ENCODE results near the gene CIDEC.

CIDEC gene

GRCh38 chr3:9843715-9844438 is 36.2 kb downstream of the CIDEC start, which contains the start of gene RPUSD3:
TSS of gene RPUSD3 (minus strand) at chr3:9844008. CDS start at chr3:9843990, 18 bp downstream.
- peak; percentile 80 for DNase-seq

- DNase-seq: no peak
Measured at GRCh38 chr3:9841015-9841414, 39.0 kb downstream of the CIDEC start.

DNA sequence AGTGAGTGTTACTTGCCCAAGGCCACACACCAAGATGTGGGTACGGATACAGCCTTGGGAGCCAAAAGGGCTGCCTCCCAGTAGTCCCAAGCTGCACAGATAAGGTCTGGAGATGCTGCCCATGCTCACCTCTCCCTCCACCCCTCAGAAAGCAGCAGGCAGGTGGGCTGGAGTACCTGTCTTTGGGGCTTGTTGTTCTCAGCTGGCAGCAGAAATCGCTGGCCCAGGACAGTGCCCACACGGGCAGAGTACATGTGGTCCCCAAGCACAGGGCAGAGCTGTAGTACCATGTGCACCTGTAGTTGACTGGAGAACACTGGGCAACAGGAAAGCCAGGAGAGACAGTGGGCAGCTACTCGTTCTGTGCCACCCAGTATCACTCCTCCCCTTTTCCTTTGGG is 41.2 kb downstream of the CIDEC start:
- DNase-seq: no peak

DNA sequence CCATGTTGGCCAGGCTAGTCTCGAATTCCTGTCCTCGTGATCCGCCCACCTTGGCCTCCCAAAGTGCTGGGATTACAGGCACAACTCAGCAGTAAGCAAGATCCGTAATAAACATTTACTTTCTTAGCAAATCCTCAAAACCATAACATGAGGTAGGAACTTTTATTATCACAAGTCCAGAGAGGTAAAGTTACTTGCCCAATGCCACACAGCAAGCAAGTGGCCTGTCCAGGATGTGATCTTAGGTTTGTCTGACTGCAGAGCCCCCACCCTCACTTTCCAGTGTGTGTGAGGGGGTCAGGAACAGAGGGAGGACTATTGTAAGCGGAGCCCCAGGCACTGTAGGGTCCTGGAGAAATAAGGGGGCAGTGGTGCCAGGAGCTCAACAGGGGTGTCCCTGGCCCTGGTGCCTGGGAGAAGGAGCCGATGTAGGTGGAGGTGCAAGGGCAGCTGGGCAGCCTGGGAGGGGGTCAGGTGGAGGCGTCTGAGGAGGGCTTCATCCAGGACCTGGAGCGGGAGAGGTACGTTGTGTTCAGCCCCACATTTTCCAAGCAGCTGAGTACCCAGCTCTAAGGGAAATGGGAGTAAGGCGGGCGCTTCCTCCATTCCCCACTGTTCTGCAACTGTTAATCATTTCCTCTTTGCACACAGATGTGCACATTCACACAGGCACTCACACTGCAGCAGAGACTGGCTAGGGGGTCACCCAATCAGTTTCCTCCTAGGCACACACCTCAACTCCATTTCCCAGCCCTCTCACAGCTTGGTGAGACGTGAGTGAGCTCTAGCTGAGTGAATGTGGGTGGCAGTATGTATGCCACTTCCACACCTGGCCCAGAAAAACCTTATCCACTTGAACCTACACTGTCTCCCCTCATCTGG is 42.1 kb downstream of the CIDEC start:
- no peak for DNase-seq

DNA sequence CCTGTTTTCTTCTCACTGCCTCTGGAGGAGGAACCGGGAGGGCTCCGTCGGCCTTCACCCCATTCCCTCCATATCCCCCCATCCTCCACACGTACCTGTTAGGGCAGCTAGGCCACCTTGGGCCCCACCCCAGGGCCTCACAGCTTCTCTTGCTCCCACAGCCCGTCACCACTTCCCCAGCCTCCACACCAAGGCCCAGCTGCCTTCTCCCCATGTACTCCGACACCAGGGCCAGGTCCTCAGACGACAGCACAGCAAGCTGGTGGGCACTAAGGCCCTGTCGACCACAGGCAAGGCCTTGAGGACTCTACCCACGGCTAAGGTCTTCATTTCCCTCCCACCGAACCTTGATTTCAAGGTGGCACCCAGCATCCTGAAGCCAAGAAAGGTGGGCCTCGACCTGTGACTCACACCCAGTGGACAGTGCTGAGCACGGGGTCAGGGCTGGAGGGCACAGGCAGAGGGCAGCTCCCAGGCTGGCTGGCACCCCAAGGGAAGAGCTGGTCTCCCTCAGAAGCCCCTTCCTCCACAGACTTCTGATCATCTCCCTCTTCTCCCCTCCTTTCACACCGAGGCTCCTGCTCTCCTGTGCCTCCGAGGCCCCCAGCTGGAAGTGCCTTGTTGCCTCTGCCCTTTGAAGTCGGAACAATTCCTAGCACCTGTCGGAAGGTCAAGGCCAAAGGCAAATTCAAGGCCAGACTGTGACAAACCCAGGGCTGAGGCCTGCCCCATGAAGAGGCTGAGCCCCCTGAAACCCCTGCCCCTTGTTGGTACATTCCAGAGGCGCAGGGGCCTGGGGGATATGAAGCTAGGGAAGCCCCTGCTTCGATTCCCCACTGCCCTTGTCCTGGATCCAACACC is 45.3 kb downstream of the CIDEC start:
- DNase-seq: no peak

- no peak for DNase-seq
Measured at GRCh38 chr3:9833078-9833477, 47.0 kb downstream of the CIDEC start.

DNA sequence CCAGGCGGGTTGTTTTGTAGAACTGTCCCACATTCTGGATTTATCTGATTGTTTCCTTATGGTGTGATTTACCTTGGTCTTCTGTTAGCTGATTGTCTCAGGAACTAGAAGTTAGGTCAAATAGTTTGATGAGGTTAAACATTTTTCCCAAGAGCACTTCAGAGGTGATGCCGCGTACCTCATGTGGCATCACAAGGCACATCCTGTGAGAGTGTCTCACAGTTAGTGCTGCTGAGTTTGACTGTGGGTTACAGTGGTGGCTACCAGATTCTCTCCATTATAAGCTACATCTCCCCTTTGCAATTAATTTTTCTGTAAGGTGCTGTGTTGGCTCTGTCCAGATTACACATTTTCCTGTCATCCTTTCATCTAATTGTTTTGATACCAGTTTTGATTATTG is 48.8 kb downstream of the CIDEC start:
- no peak for DNase-seq

DNA sequence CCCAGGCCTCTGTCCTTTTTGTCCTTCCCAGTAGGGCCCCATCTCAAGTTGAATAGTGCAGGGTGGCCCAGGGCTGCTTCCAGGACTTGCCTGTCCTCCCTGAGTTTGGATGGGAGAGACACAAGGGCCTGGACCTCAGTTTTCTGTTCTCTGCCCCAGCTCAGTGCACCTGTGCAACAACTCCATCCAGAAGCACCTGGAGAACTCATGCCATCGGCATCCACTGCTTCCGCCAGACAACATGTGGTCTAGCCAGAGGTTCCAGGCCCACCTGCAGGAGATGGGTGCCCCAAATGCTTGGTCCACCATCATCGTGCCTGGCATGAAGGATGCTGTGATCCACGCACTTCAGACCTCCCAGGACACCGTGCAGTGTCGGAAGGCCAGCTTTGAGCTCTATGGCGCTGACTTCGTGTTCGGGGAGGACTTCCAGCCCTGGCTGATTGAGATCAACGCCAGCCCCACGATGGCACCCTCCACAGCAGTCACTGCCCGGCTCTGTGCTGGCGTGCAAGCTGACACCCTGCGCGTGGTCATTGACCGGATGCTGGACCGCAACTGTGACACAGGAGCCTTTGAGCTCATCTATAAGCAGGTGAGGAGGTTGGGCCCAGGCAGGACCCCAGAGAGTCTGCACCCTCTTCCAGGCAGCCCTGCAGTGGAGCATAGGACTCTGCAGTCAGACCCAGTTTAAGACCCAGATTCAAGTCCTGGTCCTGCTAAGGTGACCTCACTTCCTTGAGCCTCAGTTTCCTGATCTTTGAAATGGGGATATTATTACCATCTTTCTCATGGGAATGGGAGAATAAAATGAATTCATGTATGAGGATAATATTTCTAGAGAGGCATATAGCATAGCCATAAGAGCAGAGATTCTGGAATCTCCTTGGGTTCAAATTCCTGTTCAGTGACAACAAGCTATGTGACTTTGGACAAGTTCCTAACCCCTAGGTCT is 51.0 kb downstream of the CIDEC start:
- no peak for DNase-seq

DNA sequence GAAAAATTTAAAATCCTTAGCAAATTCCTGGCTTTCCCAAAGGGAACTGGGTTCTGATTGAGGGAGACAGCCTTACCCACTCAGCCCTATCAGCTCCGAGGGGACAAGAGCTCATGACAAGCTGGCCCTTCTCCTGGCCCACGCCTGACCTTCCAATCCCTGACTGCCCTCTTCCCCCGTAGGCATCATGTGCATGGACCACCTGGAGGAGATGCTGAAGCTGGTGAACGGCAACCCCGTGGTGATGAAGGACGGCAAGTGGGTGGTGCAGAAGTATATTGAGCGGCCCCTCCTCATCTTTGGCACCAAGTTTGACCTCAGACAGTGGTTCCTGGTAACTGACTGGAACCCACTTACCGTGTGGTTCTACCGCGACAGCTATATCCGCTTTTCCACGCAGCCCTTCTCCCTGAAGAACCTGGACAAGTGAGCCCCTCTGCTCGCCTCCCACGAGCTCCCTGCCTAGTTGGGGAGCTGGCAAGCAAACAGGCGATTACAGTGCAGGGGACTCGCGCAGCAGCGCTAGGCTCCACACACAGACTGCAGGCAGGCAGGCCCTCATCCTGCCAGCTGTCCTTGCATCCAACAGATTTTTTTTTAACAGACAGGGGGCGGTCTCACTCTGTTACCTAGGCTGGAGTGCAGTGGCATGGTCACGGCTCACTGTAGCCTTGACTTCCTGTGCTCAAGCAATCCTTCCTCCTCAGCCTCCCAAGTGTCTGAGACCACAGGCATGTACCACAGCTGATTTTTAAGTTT is 53.1 kb downstream of the CIDEC start:
- no peak for DNase-seq

DNA sequence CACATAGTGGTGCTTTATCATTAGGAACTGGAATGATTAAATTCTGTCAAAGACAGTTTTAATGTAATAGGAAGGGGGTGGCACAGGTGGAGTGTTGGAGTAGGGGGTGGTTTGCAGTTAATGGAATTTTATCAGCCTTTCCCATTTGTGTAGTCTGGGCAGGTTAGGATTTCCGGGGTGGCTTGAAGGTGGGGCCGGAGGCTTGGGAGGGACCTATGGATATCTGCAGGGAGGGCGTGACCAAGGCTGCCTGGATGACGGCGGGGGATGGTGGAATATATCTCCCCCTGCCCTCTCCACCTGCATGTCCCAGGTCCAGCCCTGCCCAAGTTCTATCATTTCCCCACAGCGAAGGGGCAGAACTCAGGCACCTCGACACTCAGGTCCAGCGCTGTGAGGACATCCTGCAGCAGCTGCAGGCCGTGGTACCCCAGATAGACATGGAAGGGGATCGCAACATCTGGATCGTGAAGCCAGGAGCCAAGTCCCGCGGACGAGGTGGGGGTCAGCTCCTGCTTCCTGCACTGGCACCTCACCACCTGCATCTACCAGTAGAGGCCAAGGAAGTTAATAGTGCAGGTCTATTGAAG is 54.5 kb downstream of the CIDEC start:
- DNase-seq: no peak

GRCh38 chr3:9820946-9821345 is 59.1 kb downstream of the CIDEC start:
- no peak for DNase-seq

DNA sequence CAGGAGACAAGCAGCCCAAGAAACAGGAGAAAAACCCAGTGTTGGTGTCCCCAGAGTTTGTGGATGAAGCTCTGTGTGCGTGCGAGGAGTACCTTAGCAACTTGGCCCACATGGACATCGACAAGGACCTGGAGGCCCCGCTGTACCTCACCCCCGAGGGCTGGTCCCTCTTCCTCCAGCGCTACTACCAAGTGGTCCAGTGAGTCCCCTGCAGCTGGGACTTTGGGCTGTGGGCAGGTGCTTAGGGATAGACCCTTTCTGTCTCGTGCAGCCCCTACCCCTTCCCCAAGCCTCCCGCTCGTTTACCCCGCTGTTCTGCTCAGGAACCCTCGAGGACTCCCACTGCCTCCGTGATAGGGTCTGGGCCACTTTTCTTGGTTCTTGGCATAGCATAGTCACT is 59.5 kb downstream of the CIDEC start:
- DNase-seq: no peak

GRCh38 chr3:9818666-9819335 is 61.3 kb downstream of the CIDEC start:
- no peak for DNase-seq

DNA sequence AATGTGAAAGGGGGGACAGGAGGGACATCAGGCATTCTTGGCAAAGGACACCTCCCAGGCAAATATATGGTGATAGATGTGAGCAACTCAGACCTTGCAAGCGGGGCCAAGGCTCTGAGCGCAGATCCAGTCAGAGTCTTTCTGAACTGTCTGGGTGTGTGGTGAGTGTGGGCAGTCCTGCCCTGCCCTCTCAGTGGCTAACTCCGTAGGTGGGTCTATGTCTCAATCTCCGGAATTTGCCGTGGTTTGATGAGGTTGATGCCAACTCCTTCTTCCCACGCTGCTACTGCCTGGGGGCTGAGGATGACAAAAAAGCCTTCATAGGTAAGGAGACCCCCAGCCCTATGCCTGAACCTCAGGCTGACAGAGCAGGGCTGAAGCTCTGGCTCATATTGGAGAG is 62.6 kb downstream of the CIDEC start:
- no peak for DNase-seq

Data from NK-92 treated with Interleukin-12 subunit alpha and Interleukin-12 subunit beta, amount 100 ng/mL, for 24 hours (cell line).